Loucy (cell line): ENCODE results near the gene GPT2.

Experiments
- H2AFZ ChIP-seq: fragments of 200-600 bp; sonication (generic); 2 replicates; pipeline ENCODE4 v1.6.0; 2016; ENCODE audit warnings: antibody characterized with exemption, mild to moderate bottlenecking, low read length, moderate library complexity
- H3F3A ChIP-seq: fragments of 200-600 bp; 2 replicates; pipeline ENCODE4 v1.6.0; 2016; ENCODE audit warnings: antibody characterized with exemption, low read depth, mild to moderate bottlenecking
- H3K27me3 ChIP-seq: fragments of 200-600 bp; sonication (generic); 2 replicates; pipeline ENCODE4 v1.6.1; 2014; ENCODE audit warnings: low read length, mild to moderate bottlenecking; ENCODE audit not compliant: insufficient read depth, poor library complexity, severe bottlenecking
- H3K36me3 ChIP-seq: fragments of 200-600 bp; sonication (generic); 2 replicates; pipeline ENCODE4 v1.6.1; 2016; ENCODE audit warnings: low read length; ENCODE audit not compliant: insufficient read depth
- H3K4me1 ChIP-seq: fragments of 200-600 bp; sonication (generic); 2 replicates; pipeline ENCODE4 v1.5.1; 2014; ENCODE audit warnings: low read length, mild to moderate bottlenecking; ENCODE audit not compliant: insufficient read depth, poor library complexity, severe bottlenecking
- H3K4me2 ChIP-seq: fragments of 200-600 bp; sonication (generic); 2 replicates; pipeline ENCODE4 v1.6.0; 2014; ENCODE audit warnings: antibody characterized with exemption, low read length, low read depth, mild to moderate bottlenecking; ENCODE audit not compliant: poor library complexity, severe bottlenecking
- H3K4me3 ChIP-seq: fragments of 200-600 bp; sonication (generic); 2 replicates; pipeline ENCODE4 v1.5.1; 2014; ENCODE audit warnings: low read length, mild to moderate bottlenecking, mixed read lengths; ENCODE audit not compliant: poor library complexity, severe bottlenecking
- H3K79me2 ChIP-seq: fragments of 200-600 bp; sonication (generic); 2 replicates; pipeline ENCODE4 v1.6.1; 2014; ENCODE audit warnings: low read length; ENCODE audit not compliant: insufficient read depth
- H3K9ac ChIP-seq: fragments of 200-600 bp; sonication (generic); 2 replicates; pipeline ENCODE4 v1.6.0; 2014; ENCODE audit warnings: mild to moderate bottlenecking, low read depth, low read length, moderate library complexity; ENCODE audit not compliant: poor library complexity, severe bottlenecking
- H3K9me2 ChIP-seq: fragments of 200-600 bp; sonication (generic); replicated peaks from 2 replicates; pipeline ENCODE4 v1.6.1; 2016; ENCODE audit warnings: low read depth, low read length, mixed read lengths
- H3K9me3 ChIP-seq: fragments of 200-600 bp; sonication (generic); 2 replicates; pipeline ENCODE4 v1.6.1; 2014; ENCODE audit warnings: mild to moderate bottlenecking, antibody characterized with exemption, low read length, low read depth; ENCODE audit not compliant: insufficient read depth
- H4K20me1 ChIP-seq: fragments of 200-600 bp; sonication (generic); 2 replicates; pipeline ENCODE4 v1.6.0; 2014; ENCODE audit warnings: antibody characterized with exemption, low read length, mild to moderate bottlenecking; ENCODE audit not compliant: insufficient read depth, poor library complexity, severe bottlenecking
- EZH2phosphoT487 ChIP-seq: fragments of 200-600 bp; IDR thresholded peaks from 2 replicates; pipeline ENCODE4 v1.6.1; 2018; ENCODE audit warnings: antibody characterized with exemption, mild to moderate bottlenecking, moderate library complexity, borderline replicate concordance
- TF ChIP-seq, protein P1 (sequence below): fragments of 200-600 bp; sonication (generic); conservative IDR thresholded peaks from 2 replicates; pipeline ENCODE4 v1.5.1; 2014; ENCODE audit warnings: mild to moderate bottlenecking, antibody characterized with exemption, low read length

The GPT2 gene, protein sequence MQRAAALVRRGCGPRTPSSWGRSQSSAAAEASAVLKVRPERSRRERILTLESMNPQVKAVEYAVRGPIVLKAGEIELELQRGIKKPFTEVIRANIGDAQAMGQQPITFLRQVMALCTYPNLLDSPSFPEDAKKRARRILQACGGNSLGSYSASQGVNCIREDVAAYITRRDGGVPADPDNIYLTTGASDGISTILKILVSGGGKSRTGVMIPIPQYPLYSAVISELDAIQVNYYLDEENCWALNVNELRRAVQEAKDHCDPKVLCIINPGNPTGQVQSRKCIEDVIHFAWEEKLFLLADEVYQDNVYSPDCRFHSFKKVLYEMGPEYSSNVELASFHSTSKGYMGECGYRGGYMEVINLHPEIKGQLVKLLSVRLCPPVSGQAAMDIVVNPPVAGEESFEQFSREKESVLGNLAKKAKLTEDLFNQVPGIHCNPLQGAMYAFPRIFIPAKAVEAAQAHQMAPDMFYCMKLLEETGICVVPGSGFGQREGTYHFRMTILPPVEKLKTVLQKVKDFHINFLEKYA

DNA sequence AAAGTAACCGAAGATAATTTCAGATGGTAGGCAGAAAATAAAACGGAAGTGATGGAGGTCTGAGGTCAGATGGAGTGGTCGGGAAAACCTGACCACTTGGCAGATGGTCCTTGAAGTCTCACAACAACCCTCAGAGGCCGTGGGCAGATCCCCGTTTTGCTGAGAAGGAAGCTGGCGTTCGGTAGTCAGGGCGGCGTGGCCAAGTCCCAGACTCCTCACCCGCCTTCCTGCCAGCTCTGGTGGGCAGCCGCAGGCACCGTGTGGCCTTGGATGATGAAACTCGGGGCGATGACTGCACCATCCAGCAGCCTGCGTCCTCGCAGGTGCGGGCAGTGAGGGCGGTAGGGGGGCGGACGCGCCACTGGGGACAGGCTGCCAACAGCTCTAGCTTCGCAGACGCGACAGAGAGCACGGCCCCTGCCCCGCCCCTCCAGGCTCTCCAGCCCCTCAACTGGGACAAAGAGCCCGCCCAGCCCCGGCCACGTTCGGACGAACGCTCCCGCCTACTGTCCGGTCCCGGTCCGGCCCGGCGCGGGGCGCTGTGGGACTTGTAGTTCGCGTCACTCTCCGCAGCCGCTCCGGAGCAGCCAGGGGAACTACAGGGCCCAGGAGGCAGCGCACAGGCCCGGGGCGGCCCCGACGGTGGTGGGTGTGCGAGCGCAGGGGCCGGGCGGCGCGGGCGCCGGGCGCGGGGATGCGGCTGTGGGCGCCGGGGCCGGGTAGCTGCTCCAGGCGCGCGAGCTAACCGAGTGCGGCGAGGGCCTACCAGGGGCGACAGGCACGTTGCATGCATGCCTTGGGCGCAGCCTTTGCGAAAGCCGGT lies at the start of gene GPT2:
TSS of gene GPT2 (plus strand) at position 673 of the 823 bp plus-strand sequence. CDS start 354 bp downstream, outside the sequence.
- TF ChIP-seq, protein P1, sequence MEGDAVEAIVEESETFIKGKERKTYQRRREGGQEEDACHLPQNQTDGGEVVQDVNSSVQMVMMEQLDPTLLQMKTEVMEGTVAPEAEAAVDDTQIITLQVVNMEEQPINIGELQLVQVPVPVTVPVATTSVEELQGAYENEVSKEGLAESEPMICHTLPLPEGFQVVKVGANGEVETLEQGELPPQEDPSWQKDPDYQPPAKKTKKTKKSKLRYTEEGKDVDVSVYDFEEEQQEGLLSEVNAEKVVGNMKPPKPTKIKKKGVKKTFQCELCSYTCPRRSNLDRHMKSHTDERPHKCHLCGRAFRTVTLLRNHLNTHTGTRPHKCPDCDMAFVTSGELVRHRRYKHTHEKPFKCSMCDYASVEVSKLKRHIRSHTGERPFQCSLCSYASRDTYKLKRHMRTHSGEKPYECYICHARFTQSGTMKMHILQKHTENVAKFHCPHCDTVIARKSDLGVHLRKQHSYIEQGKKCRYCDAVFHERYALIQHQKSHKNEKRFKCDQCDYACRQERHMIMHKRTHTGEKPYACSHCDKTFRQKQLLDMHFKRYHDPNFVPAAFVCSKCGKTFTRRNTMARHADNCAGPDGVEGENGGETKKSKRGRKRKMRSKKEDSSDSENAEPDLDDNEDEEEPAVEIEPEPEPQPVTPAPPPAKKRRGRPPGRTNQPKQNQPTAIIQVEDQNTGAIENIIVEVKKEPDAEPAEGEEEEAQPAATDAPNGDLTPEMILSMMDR, result no peak
- TF ChIP-seq EZH2phosphoT487, result no peak
- no peaks in the 10 kb centered on the region for H3K9me3 ChIP-seq

DNA sequence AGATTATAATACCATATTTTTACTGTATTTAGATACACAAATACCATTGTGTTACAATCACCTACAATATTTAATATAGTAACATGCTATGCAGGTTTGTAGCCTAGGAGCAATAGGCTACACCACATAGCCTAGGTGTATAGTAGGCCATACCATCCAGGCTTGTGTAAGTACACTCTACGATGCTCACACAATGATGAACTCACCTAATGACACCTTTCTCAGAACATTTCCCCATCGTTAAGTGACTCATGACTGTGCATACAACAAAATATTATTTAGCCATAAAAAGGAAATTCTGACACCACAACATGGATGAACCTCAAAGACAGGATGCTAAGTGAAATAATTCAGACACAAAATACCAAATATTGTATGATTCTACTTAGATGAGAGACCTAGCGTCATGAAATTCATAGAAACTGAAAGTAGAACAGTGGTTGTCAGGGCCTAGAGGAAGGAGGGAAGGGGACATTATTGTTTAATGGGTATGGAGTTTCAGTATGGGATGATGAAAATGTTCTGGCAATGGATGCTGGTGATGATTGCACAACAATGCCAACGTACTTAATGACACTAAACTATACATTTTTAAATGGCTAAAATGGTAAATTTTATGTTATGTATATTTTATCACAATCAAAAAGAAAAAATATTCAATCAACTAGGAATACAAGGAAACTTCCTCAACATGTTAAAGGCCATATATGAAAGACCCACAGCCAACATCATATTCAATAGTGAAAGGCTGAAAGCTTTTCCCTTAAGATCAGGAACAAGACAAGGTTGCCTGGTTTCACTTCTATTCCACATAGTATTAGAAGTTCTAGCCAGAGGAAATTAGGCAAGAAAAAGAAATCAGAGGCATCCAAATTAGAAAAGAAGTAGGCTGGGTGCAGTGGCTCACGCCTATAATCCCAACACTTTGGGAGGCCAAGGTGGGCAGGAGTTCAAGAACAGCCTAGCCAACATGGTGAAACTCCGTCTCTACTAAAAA lies 47.3 kb upstream of the GPT2 start:
- no peaks in the 10 kb centered on the region for H3K9me2 ChIP-seq
- no peaks in the 10 kb centered on the region for H3K4me1 ChIP-seq
- H3K4me3 ChIP-seq, result no peak overlapping the region
- no peaks in the 10 kb centered on the region for H3K79me2 ChIP-seq
- H3F3A ChIP-seq, result no peaks in the 10 kb centered on the region
- no peak overlapping the region for H2AFZ ChIP-seq
- H4K20me1 ChIP-seq, result no peaks in the 10 kb centered on the region
- no peaks in the 10 kb centered on the region for H3K36me3 ChIP-seq
- H3K9ac ChIP-seq, result no peak overlapping the region
- no peak overlapping the region for H3K4me2 ChIP-seq
- no peak for TF ChIP-seq EZH2phosphoT487
- TF ChIP-seq, protein P1, result no peak
- peaks cover under 1% of the 10 kb centered on the region; the same call in 1 of the 2 replicates for H3K9me3 ChIP-seq
- no peaks in the 10 kb centered on the region for H3K27me3 ChIP-seq

More for the DNA sequence above, at the start of gene GPT2:
- no peaks in the 10 kb centered on the region for H4K20me1 ChIP-seq
- H3K79me2 ChIP-seq, result no peaks in the 10 kb centered on the region
- no peak within 1 kb of the TSS for H2AFZ ChIP-seq
- no peaks in the 10 kb centered on the region for H3K36me3 ChIP-seq
- H3F3A ChIP-seq, result no peaks in the 10 kb centered on the region
- H3K4me3 ChIP-seq, result no peak within 1 kb of the TSS
- no peak within 1 kb of the TSS for H3K9ac ChIP-seq
- H3K4me1 ChIP-seq, result no peaks in the 10 kb centered on the region
- peaks cover 4% of the 10 kb centered on the region for H3K27me3 ChIP-seq
- no peak within 1 kb of the TSS for H3K4me2 ChIP-seq
- H3K9me2 ChIP-seq, result no peaks in the 10 kb centered on the region

DNA sequence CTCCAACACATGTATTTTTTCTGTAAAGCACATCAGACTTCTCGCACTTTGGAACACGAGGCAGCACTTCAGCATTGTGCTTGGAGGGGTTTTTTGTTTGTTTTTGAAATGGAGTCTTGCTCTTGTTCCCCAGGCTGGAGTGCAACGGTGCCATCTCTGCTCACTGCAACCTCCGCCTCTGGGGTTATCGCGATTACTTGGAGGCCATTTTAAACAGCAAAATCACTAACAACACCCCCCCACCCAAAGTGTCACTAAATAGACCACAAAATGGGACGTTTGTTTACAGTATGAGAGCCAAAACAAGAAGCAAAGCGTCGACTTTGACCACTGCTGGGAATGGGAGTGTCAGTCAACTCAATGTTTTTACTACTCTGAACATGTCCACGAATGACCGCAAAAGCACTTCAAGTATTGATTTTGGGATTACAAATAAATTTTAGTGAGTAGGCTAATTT lies 44.1 kb upstream of the GPT2 start:
- Histone ChIP-seq H2AFZ (no peak overlapping the region), H3K4me1 (no peaks in the 10 kb centered on the region), H3K9me3 (peaks cover 6% of the 10 kb centered on the region; the same call in 1 of the 2 replicates), H3K79me2 (no peaks in the 10 kb centered on the region), H3K9ac (no peak overlapping the region), H3K4me2 (no peak overlapping the region), H3K27me3 (no peaks in the 10 kb centered on the region), H3F3A (no peaks in the 10 kb centered on the region), H4K20me1 (no peaks in the 10 kb centered on the region), H3K9me2 (no peaks in the 10 kb centered on the region), H3K4me3 (no peak overlapping the region), H3K36me3 (no peaks in the 10 kb centered on the region)
- TF ChIP-seq, protein P1, result no peak
- TF ChIP-seq EZH2phosphoT487, result no peak
